ENCODE measurements around the gene RALGPS1.

- TF ChIP-seq CTCF (IDR thresholded peaks at IDR 0.05) (no peak), POLR2AphosphoS5 (IDR thresholded peaks at IDR 0.05) (no peak), POLR2A (IDR thresholded peaks at IDR 0.05) (no peak)
Measured at GRCh38 chr9:127020036-127020801, 105.6 kb downstream of the RALGPS1 start.
